H1 (cell line): ENCODE data around the gene PTPRD. TPM values are rescaled to one million over a fixed set of nuclear protein-coding genes. Genes with fewer than 3 reads are reported as not detected.

ENCODE experiments used
- CEBPB ChIP-seq: IDR thresholded peaks from 2 replicates; pipeline ENCODE4 v1.6.1; 2012; ENCODE audit warnings: low read depth, low read length
- EGR1 ChIP-seq: IDR thresholded peaks from 2 replicates; pipeline ENCODE4 v1.6.1; 2011; ENCODE audit warnings: low read depth, low read length, borderline replicate concordance
- MAX ChIP-seq: IDR thresholded peaks from 2 replicates; pipeline ENCODE4 v1.6.1; 2012; ENCODE audit warnings: inconsistent platforms
- RBBP5 ChIP-seq: IDR thresholded peaks from 2 replicates; pipeline ENCODE4 v1.7.1; 2012; ENCODE audit warnings: low read depth, mild to moderate bottlenecking, inconsistent platforms, low read length, moderate library complexity, borderline replicate concordance
- RFX5 ChIP-seq: IDR thresholded peaks from 2 replicates; pipeline ENCODE4 v1.6.1; 2011; ENCODE audit warnings: low read depth, low read length, improper control_type of control experiment, borderline replicate concordance
- SP4 ChIP-seq: IDR thresholded peaks from 2 replicates; pipeline ENCODE4 v1.6.1; 2012; ENCODE audit warnings: low read length, inconsistent platforms
- SUZ12 ChIP-seq: fragments of 200-600 bp; sonication (generic); IDR thresholded peaks from 2 replicates; pipeline ENCODE4 v1.6.1; 2012; ENCODE audit warnings: mild to moderate bottlenecking, inconsistent platforms, low read length, moderate library complexity, mixed read lengths
- polyA plus RNA-seq, 7 experiments: library from polyadenylated mRNA; depleted of rRNA in 3 of 7; stranded (reverse) in 5 of 7; unstranded in 2 of 7; fragments of >200 nt in 5 of 7; fragments of 200-250 nt in 2 of 7; gene quantifications; 1 replicate in 5 of 7; 2 replicates in 1 of 7; 4 replicates in 1 of 7; pipeline versions ENCODE4 v1.2.1 to v1.2.3, GENCODE V29; 2011 to 2013; ENCODE audit warnings: missing spikeins in 2 of 7, mixed read lengths in 2 of 7
- total RNA-seq: library from RNA; stranded (reverse); fragmentation: NEBNext Ultra II Directional; extraction: Animal tissue kit (Norgen Biotek cat#: 25700); gene quantifications from 2 replicates; pipeline ENCODE4 v1.2.1, GENCODE V29; 2021

PTPRD gene
- total and polyA plus RNA-seq, 2 of the 8 experiments (the other 6 are each of a cell fraction or from before 2014, with no cell fraction given), result 17.2 to 77.0 TPM

DNA sequence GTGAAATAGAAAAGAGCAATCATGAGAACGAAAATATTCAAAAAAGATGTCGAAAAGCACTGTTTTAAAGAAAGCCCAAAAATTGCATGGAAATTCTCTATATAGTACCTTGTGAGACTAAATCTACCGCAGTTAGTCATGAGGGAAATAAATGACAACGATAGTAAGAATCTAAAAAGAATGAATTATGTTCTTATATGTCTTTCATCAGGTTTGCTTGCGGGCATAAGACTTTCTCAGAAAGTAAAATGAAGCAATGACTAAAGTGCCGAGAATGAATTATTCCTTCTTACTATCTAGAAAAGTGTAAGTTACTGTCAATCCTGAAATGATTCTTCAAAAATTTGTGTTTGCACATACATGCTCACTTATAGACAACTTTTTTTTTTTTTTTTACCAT is 26.4 kb downstream of the PTPRD start (continued):
- no peak for TF ChIP-seq RBBP5
- no peak for TF ChIP-seq SP4
- TF ChIP-seq RFX5, result no peak
- no peak for TF ChIP-seq EGR1
- no peak for TF ChIP-seq MAX
- TF ChIP-seq CEBPB, result no peak
- no peak for TF ChIP-seq SUZ12
- TF ChIP-seq, all 59 proteins: peak for 0
